PC-3 (cell line): ENCODE measurements around the gene DNAJB6. TPM values are rescaled to one million over a fixed set of nuclear protein-coding genes. Genes with fewer than 3 reads are reported as not detected.

Experiments
- ATAC-seq: fragments of 200-7000 bp; cut with Tn5 transposase; 2 replicates; pipeline ENCODE4 v1.9.1; 2020; ENCODE audit warnings: mild to moderate bottlenecking, moderate library complexity
- BruUV-seq: library from RNA; stranded (reverse); fragments of 400-500 nt; replicated peaks from 2 replicates; lab custom pipeline; 2021; lab: Mats Ljungman, UMichigan
- CTCF ChIA-PET: fragments of 300-600 bp; sonication (Branson Sonifier 250); formaldehyde crosslinking; loops from one replicate; lab custom pipeline; 2022; ENCODE audit warnings: antibody characterized with exemption; lab: Charles Lee
- POLR2A ChIA-PET: fragments of 300-600 bp; sonication (Branson Sonifier 250); formaldehyde crosslinking; loops from one replicate; lab custom pipeline; 2022; ENCODE audit warnings: antibody characterized with exemption; ENCODE audit not compliant: unreplicated experiment; lab: Charles Lee
- DNase-seq: peaks from one replicate; pipeline ENCODE4 v3.0.0-alpha.2; 2015
- H2AFZ ChIP-seq: fragments of 300-600 bp; sonication (generic); 2 replicates; pipeline ENCODE4 v1.6.0; 2016; ENCODE audit warnings: antibody characterized with exemption, low read length
- H3F3A ChIP-seq: fragments of 300-600 bp; sonication (generic); one replicate; pipeline ENCODE4 v1.6.0; 2017; ENCODE audit warnings: antibody characterized with exemption, low read length, control low read depth, mild to moderate bottlenecking; ENCODE audit not compliant: unreplicated experiment
- H3K27ac ChIP-seq: fragments of 300-600 bp; sonication (generic); 2 replicates; pipeline ENCODE4 v1.5.1; 2016; ENCODE audit warnings: mild to moderate bottlenecking, low read length
- H3K27me3 ChIP-seq: fragments of 300-600 bp; sonication (generic); 2 replicates; pipeline ENCODE4 v1.6.1; 2016; ENCODE audit warnings: low read length, mixed read lengths
- H3K36me3 ChIP-seq: fragments of 300-600 bp; sonication (generic); 2 replicates; pipeline ENCODE4 v1.6.1; 2016; ENCODE audit warnings: low read depth, mixed run types, low read length, mixed read lengths
- H3K4me1 ChIP-seq: fragments of 300-600 bp; sonication (generic); 2 replicates; pipeline ENCODE4 v1.5.1; 2016; ENCODE audit warnings: low read length; ENCODE audit not compliant: insufficient read depth
- H3K4me2 ChIP-seq: fragments of 300-600 bp; sonication (generic); 2 replicates; pipeline ENCODE4 v1.6.0; 2016; ENCODE audit warnings: low read length
- H3K4me3 ChIP-seq: fragments of 300-600 bp; sonication (generic); 2 replicates; pipeline ENCODE4 v1.5.1; 2016; ENCODE audit warnings: mild to moderate bottlenecking, low read length, mixed read lengths
- H3K79me2 ChIP-seq: fragments of 300-600 bp; sonication (generic); 2 replicates; pipeline ENCODE4 v1.6.1; 2017; ENCODE audit warnings: low read length, mixed read lengths
- H3K9ac ChIP-seq: fragments of 300-600 bp; sonication (generic); 2 replicates; pipeline ENCODE4 v1.6.0; 2016; ENCODE audit warnings: mild to moderate bottlenecking, low read length
- H3K9me2 ChIP-seq: fragments of 300-600 bp; sonication (generic); replicated peaks from 2 replicates; pipeline ENCODE4 v1.6.1; 2016; ENCODE audit warnings: mixed run types, low read length, mixed read lengths
- H3K9me3 ChIP-seq: fragments of 300-600 bp; sonication (generic); 2 replicates; pipeline ENCODE4 v1.6.1; 2016; ENCODE audit warnings: low read length, mixed read lengths
- H4K20me1 ChIP-seq: fragments of 300-600 bp; sonication (generic); 2 replicates; pipeline ENCODE4 v1.6.1; 2016; ENCODE audit warnings: low read length, mixed read lengths
- EZH2 ChIP-seq: fragments of 300-600 bp; sonication (generic); IDR thresholded peaks from one replicate; pipeline ENCODE4 v1.6.1; 2017; ENCODE audit warnings: antibody characterized with exemption, mild to moderate bottlenecking, low read length; ENCODE audit not compliant: unreplicated experiment
- EZH2phosphoT487 ChIP-seq: fragments of 300-600 bp; sonication (generic); IDR thresholded peaks from 2 replicates; pipeline ENCODE4 v1.6.1; 2018; ENCODE audit warnings: mild to moderate bottlenecking, antibody characterized with exemption, low read length, borderline replicate concordance
- intact Hi-C: fragments of 100-400 bp; cut with micrococcal nuclease; formaldehyde crosslinking; loops from 2 replicates; pipeline ENCODE4 v1.9.0; 2023
- total RNA-seq: library from RNA; depleted of rRNA; stranded (reverse); fragments of >200 nt; gene quantifications from 2 replicates; pipeline ENCODE4 v1.2.3, GENCODE V29; 2014
- TF ChIP-seq, protein P1 (sequence below): fragments of 300-600 bp; sonication (generic); conservative IDR thresholded peaks from 2 replicates; pipeline ENCODE4 v1.5.1; 2017; ENCODE audit warnings: antibody characterized with exemption, low read depth, mild to moderate bottlenecking, low read length

DNAJB6 gene
- total RNA-seq, 1 experiment from 2014 or later, result 151 TPM

- Histone ChIP-seq H3K9ac (no peak overlapping the region), H3K4me3 (no peak overlapping the region), H3K27me3 (no peaks in the 10 kb centered on the region), H3K4me1 (peaks cover 23% of the 10 kb centered on the region), H4K20me1 (no peaks in the 10 kb centered on the region), H3F3A (no peaks in the 10 kb centered on the region), H3K79me2 (peaks cover 53% of the 10 kb centered on the region), H3K36me3 (peaks cover 60% of the 10 kb centered on the region), H3K9me2 (no peaks in the 10 kb centered on the region), H3K27ac (no peak overlapping the region), H3K9me3 (no peaks in the 10 kb centered on the region), H3K4me2 (no peak overlapping the region), H2AFZ (no peak overlapping the region)
- intact Hi-C loops, result no loop called here
- CTCF ChIA-PET, result no interaction called here
- TF ChIP-seq EZH2phosphoT487 (no peak), EZH2 (no peak)
- no TSS peak for BruUV-seq
- POLR2A ChIA-PET, result interaction anchor here (0.6 kb wide), 1 partner anchor 138 kb away, joined by 3 read pairs; no protein-coding TSS in a partner anchor
- DNase-seq (no peak), ATAC-seq (no peak)
Measured at GRCh38 chr7:157388301-157388700, 51.5 kb downstream of the DNAJB6 start.

DNA sequence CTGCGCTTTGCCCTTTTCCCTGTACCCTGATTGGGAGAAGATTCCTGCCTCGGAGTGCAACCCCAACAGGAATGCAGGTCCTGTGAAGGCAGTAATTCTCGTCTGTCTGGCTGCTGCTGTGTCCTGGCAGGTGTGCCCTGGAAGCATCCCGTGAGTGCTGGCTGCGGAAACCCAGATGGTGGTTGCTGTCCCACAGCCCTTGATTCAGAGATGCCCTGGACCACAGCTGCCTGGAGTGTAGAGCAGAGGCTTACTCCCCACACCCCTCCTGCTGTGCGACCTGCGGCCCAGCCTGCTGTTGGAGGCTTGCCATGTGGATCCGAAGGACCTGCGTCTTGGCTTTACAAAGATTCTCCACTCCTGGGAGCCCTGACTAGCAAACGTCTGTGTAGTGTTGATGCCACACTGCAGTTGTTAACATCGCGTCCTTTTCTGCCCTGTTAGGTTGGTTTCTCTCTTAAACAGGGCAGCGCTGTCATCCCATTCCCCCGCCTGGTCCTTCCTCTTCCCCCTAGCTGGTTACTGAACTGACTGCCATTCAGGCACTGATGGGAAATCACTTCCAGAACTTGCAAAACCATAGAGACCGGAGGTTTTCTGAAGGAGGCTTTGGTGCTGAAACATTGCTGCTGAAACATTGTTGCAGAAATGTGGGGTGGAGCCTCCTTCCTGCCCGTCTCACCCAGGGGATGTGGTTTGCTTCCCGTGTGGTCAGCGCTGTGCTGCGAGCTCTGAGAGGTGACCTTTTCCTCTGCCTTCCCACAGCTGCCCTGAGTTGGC, 53.3 kb downstream of the DNAJB6 start:
- H3K9me3 ChIP-seq, result no peaks in the 10 kb centered on the region
- peaks cover 66% of the 10 kb centered on the region for H3K79me2 ChIP-seq
- H3F3A ChIP-seq, result no peaks in the 10 kb centered on the region
- no TSS peak for BruUV-seq
- H3K9ac ChIP-seq, result no peak overlapping the region
- peaks cover 8% of the 10 kb centered on the region; the same call in 1 of the 2 replicates for H4K20me1 ChIP-seq
- TF ChIP-seq, protein P1, sequence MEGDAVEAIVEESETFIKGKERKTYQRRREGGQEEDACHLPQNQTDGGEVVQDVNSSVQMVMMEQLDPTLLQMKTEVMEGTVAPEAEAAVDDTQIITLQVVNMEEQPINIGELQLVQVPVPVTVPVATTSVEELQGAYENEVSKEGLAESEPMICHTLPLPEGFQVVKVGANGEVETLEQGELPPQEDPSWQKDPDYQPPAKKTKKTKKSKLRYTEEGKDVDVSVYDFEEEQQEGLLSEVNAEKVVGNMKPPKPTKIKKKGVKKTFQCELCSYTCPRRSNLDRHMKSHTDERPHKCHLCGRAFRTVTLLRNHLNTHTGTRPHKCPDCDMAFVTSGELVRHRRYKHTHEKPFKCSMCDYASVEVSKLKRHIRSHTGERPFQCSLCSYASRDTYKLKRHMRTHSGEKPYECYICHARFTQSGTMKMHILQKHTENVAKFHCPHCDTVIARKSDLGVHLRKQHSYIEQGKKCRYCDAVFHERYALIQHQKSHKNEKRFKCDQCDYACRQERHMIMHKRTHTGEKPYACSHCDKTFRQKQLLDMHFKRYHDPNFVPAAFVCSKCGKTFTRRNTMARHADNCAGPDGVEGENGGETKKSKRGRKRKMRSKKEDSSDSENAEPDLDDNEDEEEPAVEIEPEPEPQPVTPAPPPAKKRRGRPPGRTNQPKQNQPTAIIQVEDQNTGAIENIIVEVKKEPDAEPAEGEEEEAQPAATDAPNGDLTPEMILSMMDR, result no peak
- no peak for TF ChIP-seq EZH2phosphoT487
- TF ChIP-seq EZH2, result no peak
- H3K27me3 ChIP-seq, result no peaks in the 10 kb centered on the region
- ChIA-PET CTCF (no interaction called here), POLR2A (no interaction called here)
- no peak overlapping the region for H3K4me3 ChIP-seq
- H3K27ac ChIP-seq, result no peak overlapping the region
- intact Hi-C loops, result no loop called here
- no peak overlapping the region for H2AFZ ChIP-seq
- H3K9me2 ChIP-seq, result no peaks in the 10 kb centered on the region
- H3K36me3 ChIP-seq, result peaks cover 57% of the 10 kb centered on the region
- no peak for DNase-seq
- H3K4me2 ChIP-seq, result no peak overlapping the region
- ATAC-seq, result no peak
- peaks cover 17% of the 10 kb centered on the region; the same call in 1 of the 2 replicates for H3K4me1 ChIP-seq

DNA sequence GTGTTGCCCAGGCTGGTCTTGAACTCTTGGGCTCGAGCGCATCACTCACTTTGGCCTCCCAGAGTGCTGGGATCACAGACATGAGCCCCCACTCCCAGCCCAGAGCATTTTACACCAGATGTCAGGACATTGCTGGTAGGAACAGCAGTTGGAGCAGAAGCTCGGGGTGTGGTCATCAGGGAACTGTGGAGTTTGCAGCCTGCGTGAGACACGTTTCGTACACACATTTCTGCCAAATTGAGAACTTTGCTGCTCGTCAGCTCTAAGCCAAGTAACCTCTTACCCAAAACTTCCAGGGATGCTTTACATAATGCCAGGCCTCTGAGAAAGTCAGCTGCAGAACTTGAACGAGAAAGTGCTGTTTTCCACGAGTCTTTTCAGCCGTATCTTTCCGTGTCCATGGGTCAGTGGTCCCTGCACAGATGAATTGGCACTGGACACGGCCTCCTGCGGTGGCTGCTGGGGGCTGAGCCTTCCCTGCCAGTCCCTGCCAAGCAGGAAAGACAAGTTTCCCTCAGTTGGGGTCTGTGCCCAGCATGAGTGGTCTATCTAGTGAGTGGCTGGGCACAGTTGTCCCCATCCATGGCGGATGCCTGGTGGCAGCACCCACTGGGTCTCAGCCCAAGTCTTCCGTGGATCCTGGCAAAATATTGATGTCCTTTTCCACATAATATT, 54.4 kb downstream of the DNAJB6 start:
- DNase-seq (no peak), ATAC-seq (no peak)
- no peaks in the 10 kb centered on the region for H3F3A ChIP-seq
- no peak overlapping the region for H3K4me2 ChIP-seq
- peaks cover 17% of the 10 kb centered on the region; the same call in 1 of the 2 replicates for H3K4me1 ChIP-seq
- H4K20me1 ChIP-seq, result peaks cover 8% of the 10 kb centered on the region; the same call in 1 of the 2 replicates
- H3K4me3 ChIP-seq, result no peak overlapping the region
- intact Hi-C loops, result no loop called here
- no peak overlapping the region for H3K9ac ChIP-seq
- H3K27ac ChIP-seq, result no peak overlapping the region
- CTCF ChIA-PET, result no interaction called here
- TF ChIP-seq, protein P1, result no peak
- no peak for TF ChIP-seq EZH2phosphoT487
- TF ChIP-seq EZH2, result no peak
- POLR2A ChIA-PET, result no interaction called here
- BruUV-seq, result no TSS peak
- H3K79me2 ChIP-seq, result peaks cover 69% of the 10 kb centered on the region
- H3K36me3 ChIP-seq, result peaks cover 54% of the 10 kb centered on the region
- no peaks in the 10 kb centered on the region for H3K9me3 ChIP-seq
- no peaks in the 10 kb centered on the region for H3K27me3 ChIP-seq
- no peaks in the 10 kb centered on the region for H3K9me2 ChIP-seq
- no peak overlapping the region for H2AFZ ChIP-seq
